KMS-11 (cell line): Measurements from ENCODE around the gene ELMO1.

Experiments
- H2AFZ ChIP-seq: fragments of 200-600 bp; sonication (generic); 2 replicates; pipeline ENCODE4 v1.6.1; 2016; ENCODE audit warnings: antibody characterized with exemption, mixed run types, low read depth
- H3K27ac ChIP-seq: fragments of 200-600 bp; sonication (generic); 2 replicates; pipeline ENCODE4 v1.6.1; 2016; ENCODE audit warnings: mild to moderate bottlenecking, mixed run types
- H3K27me3 ChIP-seq: fragments of 200-600 bp; sonication (generic); 2 replicates; pipeline ENCODE4 v1.6.1; 2017; ENCODE audit warnings: mild to moderate bottlenecking, low read depth, mixed run types, moderate library complexity; ENCODE audit not compliant: insufficient read depth
- H3K36me3 ChIP-seq: fragments of 200-600 bp; sonication (generic); 2 replicates; pipeline ENCODE4 v1.6.1; 2017; ENCODE audit warnings: mild to moderate bottlenecking, mixed run types; ENCODE audit not compliant: insufficient read depth
- H3K4me1 ChIP-seq: fragments of 200-600 bp; sonication (generic); 2 replicates; pipeline ENCODE4 v1.6.1; 2016; ENCODE audit warnings: mild to moderate bottlenecking, low read depth, mixed run types; ENCODE audit not compliant: poor library complexity, severe bottlenecking
- H3K4me2 ChIP-seq: fragments of 200-600 bp; sonication (generic); 2 replicates; pipeline ENCODE4 v1.7.0; 2016; ENCODE audit warnings: mild to moderate bottlenecking, mixed run types
- H3K4me3 ChIP-seq: fragments of 200-600 bp; sonication (generic); IDR thresholded peaks from 2 replicates; pipeline ENCODE4 v1.6.1; 2017; ENCODE audit warnings: low read depth, low read length, mixed read lengths; ENCODE audit not compliant: insufficient read depth
- H3K79me2 ChIP-seq: fragments of 200-600 bp; sonication (generic); 2 replicates; pipeline ENCODE4 v1.6.1; 2016; ENCODE audit warnings: low read depth, mixed run types; ENCODE audit not compliant: insufficient read depth
- H3K9ac ChIP-seq: fragments of 200-600 bp; sonication (generic); 2 replicates; pipeline ENCODE4 v1.6.1; 2016; ENCODE audit warnings: mild to moderate bottlenecking, mixed run types
- H4K20me1 ChIP-seq: fragments of 200-600 bp; sonication (generic); 2 replicates; pipeline ENCODE4 v1.6.1; 2016; ENCODE audit warnings: mild to moderate bottlenecking, mixed run types; ENCODE audit not compliant: insufficient read depth
- CTCF ChIP-seq: fragments of 200-600 bp; sonication (generic); conservative IDR thresholded peaks from 2 replicates; pipeline ENCODE4 v1.6.1; 2017; ENCODE audit warnings: low read depth, mild to moderate bottlenecking, antibody characterized with exemption, low read length, moderate library complexity, mixed read lengths

Gene ELMO1

GRCh38 chr7:37379546-37380277 is 69.0 kb downstream of the ELMO1 start:
- no peak for TF ChIP-seq CTCF
- Histone ChIP-seq H3K27ac (no peak overlapping the region), H3K9ac (no peak overlapping the region), H3K27me3 (no peaks in the 10 kb centered on the region), H4K20me1 (no peaks in the 10 kb centered on the region), H2AFZ (no peak overlapping the region), H3K4me3 (no peak overlapping the region), H3K36me3 (no peaks in the 10 kb centered on the region), H3K79me2 (no peaks in the 10 kb centered on the region), H3K4me2 (no peak overlapping the region), H3K4me1 (no peaks in the 10 kb centered on the region)

GRCh38 chr7:37377231-37377630 is 71.4 kb downstream of the ELMO1 start:
- TF ChIP-seq CTCF = no peak
- no peaks in the 10 kb centered on the region for H4K20me1 ChIP-seq
- no peaks in the 10 kb centered on the region for H3K79me2 ChIP-seq
- H3K4me1 ChIP-seq = no peaks in the 10 kb centered on the region
- no peak overlapping the region for H2AFZ ChIP-seq
- no peak overlapping the region for H3K4me2 ChIP-seq
- H3K27ac ChIP-seq = no peak overlapping the region
- no peak overlapping the region for H3K4me3 ChIP-seq
- H3K36me3 ChIP-seq = no peaks in the 10 kb centered on the region
- H3K27me3 ChIP-seq = no peaks in the 10 kb centered on the region
- no peak overlapping the region for H3K9ac ChIP-seq

- Histone ChIP-seq H3K79me2 (no peaks in the 10 kb centered on the region), H3K4me1 (no peaks in the 10 kb centered on the region), H2AFZ (no peak overlapping the region), H3K27me3 (no peaks in the 10 kb centered on the region), H3K4me3 (no peak overlapping the region), H3K27ac (no peak overlapping the region), H4K20me1 (no peaks in the 10 kb centered on the region), H3K4me2 (no peak overlapping the region), H3K36me3 (no peaks in the 10 kb centered on the region), H3K9ac (no peak overlapping the region)
- TF ChIP-seq CTCF = no peak
Measured at GRCh38 chr7:37376386-37376785, 72.3 kb downstream of the ELMO1 start.

- Histone ChIP-seq H3K36me3 (no peaks in the 10 kb centered on the region), H2AFZ (no peak overlapping the region), H3K27ac (no peak overlapping the region), H4K20me1 (no peaks in the 10 kb centered on the region), H3K9ac (no peak overlapping the region), H3K4me2 (no peak overlapping the region), H3K27me3 (no peaks in the 10 kb centered on the region), H3K4me1 (no peaks in the 10 kb centered on the region), H3K79me2 (no peaks in the 10 kb centered on the region), H3K4me3 (no peak overlapping the region)
- TF ChIP-seq CTCF = no peak
Measured at GRCh38 chr7:37372750-37373149, 75.9 kb downstream of the ELMO1 start.
